DOHH2 (cell line): ENCODE results near the gene SCUBE3.

Experiments used
- H3F3A ChIP-seq: fragments of 200-600 bp; sonication (generic), shearing (Covaris generic); 2 replicates; pipeline ENCODE4 v1.6.0; 2016; ENCODE audit warnings: antibody characterized with exemption, mild to moderate bottlenecking; ENCODE audit not compliant: control insufficient read depth, insufficient read depth
- H3K27ac ChIP-seq: fragments of 200-600 bp; sonication (generic); 2 replicates; pipeline ENCODE4 v1.5.1; 2014; ENCODE audit warnings: low read depth, mild to moderate bottlenecking, low read length, moderate library complexity
- H3K27me3 ChIP-seq: fragments of 200-600 bp; sonication (generic); 2 replicates; pipeline ENCODE4 v1.6.1; 2014; ENCODE audit warnings: mild to moderate bottlenecking, low read length, mixed read lengths; ENCODE audit not compliant: control insufficient read depth
- H3K36me3 ChIP-seq: fragments of 200-600 bp; sonication (generic); 2 replicates; pipeline ENCODE4 v1.6.1; 2014; ENCODE audit warnings: mild to moderate bottlenecking, low read length, moderate library complexity, mixed read lengths; ENCODE audit not compliant: control insufficient read depth
- H3K4me1 ChIP-seq: fragments of 200-600 bp; sonication (generic); 2 replicates; pipeline ENCODE4 v1.6.1; 2014; ENCODE audit warnings: mild to moderate bottlenecking, low read length, mixed read lengths; ENCODE audit not compliant: control insufficient read depth
- H3K4me2 ChIP-seq: fragments of 200-600 bp; sonication (generic); 2 replicates; pipeline ENCODE4 v1.6.0; 2014; ENCODE audit warnings: mild to moderate bottlenecking, low read length, moderate library complexity
- H3K4me3 ChIP-seq: fragments of 200-600 bp; sonication (generic); 2 replicates; pipeline ENCODE4 v1.5.1; 2014; ENCODE audit warnings: mild to moderate bottlenecking, low read length, mixed read lengths
- H3K79me2 ChIP-seq: fragments of 200-600 bp; sonication (generic); 2 replicates; pipeline ENCODE4 v1.6.1; 2014; ENCODE audit warnings: mild to moderate bottlenecking, low read length, mixed read lengths; ENCODE audit not compliant: control insufficient read depth
- H3K9me2 ChIP-seq: fragments of 200-600 bp; sonication (generic); replicated peaks from 2 replicates; pipeline ENCODE4 v1.6.1; 2014; ENCODE audit warnings: mild to moderate bottlenecking, low read length, mixed read lengths; ENCODE audit not compliant: control insufficient read depth
- H3K9me3 ChIP-seq: fragments of 200-600 bp; sonication (generic); 2 replicates; pipeline ENCODE4 v1.6.1; 2014; ENCODE audit warnings: antibody characterized with exemption, low read length, mixed read lengths; ENCODE audit not compliant: control insufficient read depth, insufficient read depth
- H4K20me1 ChIP-seq: fragments of 200-600 bp; sonication (generic); 2 replicates; pipeline ENCODE4 v1.6.0; 2014; ENCODE audit warnings: low read depth, mild to moderate bottlenecking, antibody characterized with exemption, low read length, moderate library complexity; ENCODE audit not compliant: control insufficient read depth, insufficient read depth
- CTCF ChIP-seq: fragments of 200-600 bp; sonication (generic); IDR thresholded peaks from one replicate; pipeline ENCODE4 v1.5.1; 2014; ENCODE audit warnings: antibody characterized with exemption, mild to moderate bottlenecking, low read depth, low read length; ENCODE audit not compliant: poor library complexity, severe bottlenecking
- EZH2phosphoT487 ChIP-seq: fragments of 200-600 bp; sonication (generic); IDR thresholded peaks from 2 replicates; pipeline ENCODE4 v1.6.1; 2017; ENCODE audit warnings: borderline replicate concordance, mild to moderate bottlenecking, antibody characterized with exemption, low read length, moderate library complexity, mixed read lengths

SCUBE3 gene

GRCh38 chr6:35178012-35178411, 35.7 kb upstream of the SCUBE3 start:
- Histone ChIP-seq H3K27ac (no peak overlapping the region), H3K4me2 (no peak overlapping the region), H3K4me3 (no peak overlapping the region), H3K27me3 (peaks cover 11% of the 10 kb centered on the region), H3K9me3 (no peaks in the 10 kb centered on the region), H3F3A (no peaks in the 10 kb centered on the region), H3K9me2 (no peaks in the 10 kb centered on the region), H4K20me1 (no peaks in the 10 kb centered on the region), H3K79me2 (no peaks in the 10 kb centered on the region), H3K4me1 (no peaks in the 10 kb centered on the region), H3K36me3 (no peaks in the 10 kb centered on the region)
- no peak for TF ChIP-seq CTCF
- TF ChIP-seq EZH2phosphoT487, result no peak

- H3K4me1 ChIP-seq, result no peaks in the 10 kb centered on the region
- H3K27ac ChIP-seq, result no peak overlapping the region
- no peaks in the 10 kb centered on the region for H3F3A ChIP-seq
- H3K36me3 ChIP-seq, result no peaks in the 10 kb centered on the region
- no peak overlapping the region for H3K4me2 ChIP-seq
- no peaks in the 10 kb centered on the region for H3K9me3 ChIP-seq
- no peaks in the 10 kb centered on the region for H4K20me1 ChIP-seq
- TF ChIP-seq EZH2phosphoT487, result no peak
- no peak for TF ChIP-seq CTCF
- H3K4me3 ChIP-seq, result no peak overlapping the region
- no peaks in the 10 kb centered on the region for H3K9me2 ChIP-seq
- H3K27me3 ChIP-seq, result 0 out of 2 replicates have a peak, but pooled peaks cover 3% of the 10 kb centered on the region
- no peaks in the 10 kb centered on the region for H3K79me2 ChIP-seq
Measured at GRCh38 chr6:35178932-35179832, 34.6 kb upstream of the SCUBE3 start.

GRCh38 chr6:35179901-35180535, 33.7 kb upstream of the SCUBE3 start:
- Histone ChIP-seq H3K27me3 (peaks cover 8% of the 10 kb centered on the region; the same call in 1 of the 2 replicates), H3K4me2 (no peak overlapping the region), H3K4me1 (no peaks in the 10 kb centered on the region), H4K20me1 (no peaks in the 10 kb centered on the region), H3F3A (no peaks in the 10 kb centered on the region), H3K4me3 (no peak overlapping the region), H3K36me3 (no peaks in the 10 kb centered on the region), H3K9me2 (no peaks in the 10 kb centered on the region), H3K79me2 (no peaks in the 10 kb centered on the region), H3K27ac (no peak overlapping the region), H3K9me3 (no peaks in the 10 kb centered on the region)
- TF ChIP-seq EZH2phosphoT487 (no peak), CTCF (no peak)
